ENCODE results near the gene GOLGB1. TPM values are rescaled to one million over a fixed set of nuclear protein-coding genes. Genes with fewer than 3 reads are reported as not detected.

GOLGB1 gene
- total and polyA plus RNA-seq, 10 donors: 7.2 to 87.0 (median 47.8) TPM

DNA sequence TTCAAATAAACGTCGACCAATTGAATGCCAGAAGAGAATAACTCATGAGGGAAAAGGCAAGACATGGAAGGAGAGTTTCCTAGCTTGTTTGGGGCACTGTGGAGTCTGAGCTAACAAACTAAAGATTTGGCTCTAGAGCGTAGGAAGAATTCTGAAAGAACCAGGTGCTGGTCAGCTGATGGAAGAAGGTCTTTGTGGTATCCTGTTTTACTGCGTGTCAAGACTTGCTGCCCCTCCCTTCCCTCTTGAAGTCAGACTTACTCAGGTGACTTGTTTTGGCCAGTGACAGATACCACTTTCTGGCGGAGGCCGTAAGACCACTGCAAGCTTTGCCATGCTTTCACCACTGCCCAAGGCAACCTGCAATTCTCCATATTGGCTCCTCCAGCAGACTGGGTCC is 88.2 kb downstream of the GOLGB1 start:
- peak overlapping the region; percentile 90 to 98 (median 96) for H3K27ac ChIP-seq
- intact Hi-C loops (cut with DNase I; ENCODE audit: low total_unique reads): no loop called here
- peaks cover 2 to 72% (median 50%) of the 10 kb centered on the region in 6 donors for H3K36me3 ChIP-seq
- H3K9me3 ChIP-seq: no peaks in the 10 kb centered on the region
- 75 to 88% (median 81%) methylated on average over 6 of the region's 6 CpGs for WGBS, 5 donors
- peaks cover 28 to 56% (median 43%) of the 10 kb centered on the region in 6 donors for H3K4me1 ChIP-seq
- TF ChIP-seq, protein P1, sequence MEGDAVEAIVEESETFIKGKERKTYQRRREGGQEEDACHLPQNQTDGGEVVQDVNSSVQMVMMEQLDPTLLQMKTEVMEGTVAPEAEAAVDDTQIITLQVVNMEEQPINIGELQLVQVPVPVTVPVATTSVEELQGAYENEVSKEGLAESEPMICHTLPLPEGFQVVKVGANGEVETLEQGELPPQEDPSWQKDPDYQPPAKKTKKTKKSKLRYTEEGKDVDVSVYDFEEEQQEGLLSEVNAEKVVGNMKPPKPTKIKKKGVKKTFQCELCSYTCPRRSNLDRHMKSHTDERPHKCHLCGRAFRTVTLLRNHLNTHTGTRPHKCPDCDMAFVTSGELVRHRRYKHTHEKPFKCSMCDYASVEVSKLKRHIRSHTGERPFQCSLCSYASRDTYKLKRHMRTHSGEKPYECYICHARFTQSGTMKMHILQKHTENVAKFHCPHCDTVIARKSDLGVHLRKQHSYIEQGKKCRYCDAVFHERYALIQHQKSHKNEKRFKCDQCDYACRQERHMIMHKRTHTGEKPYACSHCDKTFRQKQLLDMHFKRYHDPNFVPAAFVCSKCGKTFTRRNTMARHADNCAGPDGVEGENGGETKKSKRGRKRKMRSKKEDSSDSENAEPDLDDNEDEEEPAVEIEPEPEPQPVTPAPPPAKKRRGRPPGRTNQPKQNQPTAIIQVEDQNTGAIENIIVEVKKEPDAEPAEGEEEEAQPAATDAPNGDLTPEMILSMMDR (IDR thresholded peaks at IDR 0.05 in 8 of 11, conservative IDR thresholded peaks at IDR 0.05 in 3 of 11): no peak
- no peak for TF ChIP-seq POLR2AphosphoS5 (IDR thresholded peaks at IDR 0.05)
- TF ChIP-seq POLR2A (IDR thresholded peaks at IDR 0.05): no peak
- no peaks in the 10 kb centered on the region for H3K27me3 ChIP-seq (replicated peaks in 1 of 7)
- peak overlapping the region in 1 of 8 donors; percentile 71 for H3K4me3 ChIP-seq
- DNase-seq: no peak

DNA sequence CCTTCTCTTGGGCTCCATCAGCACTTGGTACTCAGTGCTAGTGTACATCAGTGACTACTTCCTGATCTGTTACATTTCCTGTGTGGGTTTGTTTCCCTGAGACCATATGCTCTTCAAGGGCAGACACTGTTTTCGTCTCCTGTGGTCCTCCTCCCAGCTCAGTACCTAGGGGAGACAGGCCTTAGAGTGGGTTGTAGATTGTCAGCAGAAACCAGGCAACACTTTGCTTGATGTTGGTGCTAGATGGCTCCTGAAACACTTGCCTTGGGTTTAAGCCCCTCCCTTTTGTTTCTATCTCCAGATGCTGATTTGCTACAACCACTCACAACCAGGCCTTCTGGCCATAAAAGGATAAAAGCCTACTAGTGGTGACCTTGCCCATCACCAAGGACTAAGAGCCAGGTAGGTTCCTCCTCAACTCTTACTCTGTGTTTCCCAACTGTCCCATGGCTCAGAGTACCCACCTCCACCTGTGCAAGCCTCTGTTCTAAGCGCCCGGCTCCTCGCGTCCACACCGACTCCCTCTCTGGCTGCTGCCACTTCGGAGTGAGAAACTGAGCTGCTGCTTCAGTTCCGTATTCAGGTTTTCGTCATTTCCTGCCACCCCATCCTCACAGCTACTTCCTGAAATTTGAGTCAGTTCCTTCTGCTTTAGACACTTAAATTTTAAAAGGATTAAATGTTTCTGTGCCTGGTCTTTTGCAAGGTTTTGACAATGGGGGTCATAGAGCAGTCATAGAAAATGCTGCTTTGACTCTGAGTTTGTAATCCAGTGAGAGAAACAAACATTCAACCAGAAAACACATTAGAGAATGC is 89.0 kb downstream of the GOLGB1 start, which contains the start of gene HCLS1:
Gene HCLS1 (minus strand): TSS at position 548 of the 816 bp plus-strand sequence. CDS start 2,556 bp downstream, outside the sequence.
- Histone ChIP-seq H3K27me3 (replicated peaks in 1 of 7) (no peaks in the 10 kb centered on the region), H3K9me3 (no peaks in the 10 kb centered on the region), H3K4me3 (peak within 1 kb of the TSS; percentile 35 to 71 (median 46)), H3K36me3 (peaks cover 2 to 72% (median 49%) of the 10 kb centered on the region in 6 donors), H3K4me1 (peaks cover 28 to 58% (median 43%) of the 10 kb centered on the region in 6 donors), H3K27ac (peak within 1 kb of the TSS; percentile 90 to 98 (median 96))
- DNase-seq: peak; percentile 93
- 5 to 21% (median 11%) methylated on average over 9 of the region's 9 CpGs for WGBS, 5 donors
- TF ChIP-seq, protein P1 (IDR thresholded peaks at IDR 0.05 in 8 of 11, conservative IDR thresholded peaks at IDR 0.05 in 3 of 11): peak in 6 of 11 experiments; percentile 8 to 28 (median 22)
- TF ChIP-seq POLR2AphosphoS5 (IDR thresholded peaks at IDR 0.05) (peak; percentile 70 to 99 (median 96)), POLR2A (IDR thresholded peaks at IDR 0.05) (peak; percentile 82 to 90 (median 90))
- intact Hi-C loops (cut with DNase I; ENCODE audit: low total_unique reads): no loop called here

DNA sequence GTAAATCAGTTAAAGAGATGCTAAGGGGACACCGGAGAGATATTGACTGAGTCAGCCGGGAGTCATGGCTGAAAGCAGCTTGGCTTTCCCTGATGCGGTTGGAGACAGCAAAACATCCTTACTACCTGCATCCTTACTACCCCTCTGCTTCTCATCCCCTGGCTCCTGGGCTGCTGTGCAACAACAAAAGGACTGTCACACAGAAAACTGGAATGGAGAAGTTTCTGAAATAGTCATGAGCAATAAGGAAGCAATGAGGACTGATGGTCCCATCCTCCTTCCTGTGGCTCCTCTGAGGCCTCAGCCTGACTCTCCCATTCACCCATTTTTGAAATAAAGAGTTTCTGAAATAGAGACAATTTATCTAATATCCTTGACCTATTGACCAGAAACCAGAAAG is 90.0 kb downstream of the GOLGB1 start:
- Histone ChIP-seq H3K9me3 (no peaks in the 10 kb centered on the region), H3K4me1 (peaks cover 29 to 68% (median 50%) of the 10 kb centered on the region in 6 donors), H3K36me3 (peaks cover 2 to 72% (median 41%) of the 10 kb centered on the region in 6 donors), H3K27ac (peak overlapping the region; percentile 90 to 98 (median 96)), H3K4me3 (peak overlapping the region; percentile 35 to 71 (median 46)), H3K27me3 (replicated peaks in 1 of 7) (no peaks in the 10 kb centered on the region)
- intact Hi-C loops (cut with DNase I; ENCODE audit: low total_unique reads): no loop called here
- TF ChIP-seq POLR2A (IDR thresholded peaks at IDR 0.05): no peak
- no peak for TF ChIP-seq POLR2AphosphoS5 (IDR thresholded peaks at IDR 0.05)
- TF ChIP-seq, protein P1 (IDR thresholded peaks at IDR 0.05 in 8 of 11, conservative IDR thresholded peaks at IDR 0.05 in 3 of 11): no peak
- DNase-seq: no peak
- WGBS, 5 donors: 61 to 91% (median 73%) methylated on average over 3 of the region's 3 CpGs
